ENCODE measurements around the gene EPHA10. TPM values are rescaled to one million over a fixed set of nuclear protein-coding genes. Genes with fewer than 3 reads are reported as not detected.
"Not testable (repeated sequence)": the region's sequence is repeated elsewhere in the genome, so short reads cannot be mapped to it uniquely, and the experiment has no call there.

EPHA10 gene
- total RNA-seq, 1 donor from 2014 or later = 0.11 TPM

- H3K27me3 ChIP-seq = peaks cover 3% of the 10 kb centered on the region
- H3K36me3 ChIP-seq = no peaks in the 10 kb centered on the region
- H3K4me1 ChIP-seq = no peaks in the 10 kb centered on the region
- no peak for TF ChIP-seq CTCF (IDR thresholded peaks at IDR 0.05)
- no peak overlapping the region for H3K27ac ChIP-seq
- peaks cover 0 to under 1% of the 10 kb centered on the region in 2 donors for H3K9me3 ChIP-seq
- intact Hi-C loops (cut with DNase I) = no loop called here
- H3K4me3 ChIP-seq = peak overlapping the region in 1 of 2 donors; percentile 36
- no peak for DNase-seq (ENCODE audit: low spot score in 2 of 2)
Measured at GRCh38 chr1:37752213-37752582, 12.7 kb downstream of the EPHA10 start.

GRCh38 chr1:37748565-37748964, 16.4 kb downstream of the EPHA10 start:
- no peak overlapping the region for H3K4me3 ChIP-seq
- no peaks in the 10 kb centered on the region for H3K4me1 ChIP-seq
- H3K9me3 ChIP-seq = peaks cover 0 to 8% of the 10 kb centered on the region in 2 donors
- intact Hi-C loops (cut with DNase I) = no loop called here
- TF ChIP-seq CTCF (IDR thresholded peaks at IDR 0.05) = no peak
- no peak for DNase-seq (ENCODE audit: low spot score in 2 of 2)
- H3K36me3 ChIP-seq = no peaks in the 10 kb centered on the region
- H3K27me3 ChIP-seq = peaks cover 3% of the 10 kb centered on the region
- no peak overlapping the region for H3K27ac ChIP-seq

GRCh38 chr1:37746806-37747205, 18.1 kb downstream of the EPHA10 start:
- H3K4me1 ChIP-seq = no peaks in the 10 kb centered on the region

GRCh38 chr1:37741662-37742061, 23.3 kb downstream of the EPHA10 start:
- no peaks in the 10 kb centered on the region for H3K4me1 ChIP-seq
- no peaks in the 10 kb centered on the region for H3K36me3 ChIP-seq
- H3K27ac ChIP-seq = no peak overlapping the region
- H3K9me3 ChIP-seq = peaks cover 0 to 1% of the 10 kb centered on the region in 2 donors
- H3K4me3 ChIP-seq = no peak overlapping the region
- H3K27me3 ChIP-seq = no peaks in the 10 kb centered on the region
- DNase-seq (ENCODE audit: low spot score in 2 of 2) = no peak
- intact Hi-C loops (cut with DNase I) = no loop called here
- TF ChIP-seq CTCF (IDR thresholded peaks at IDR 0.05) = no peak

More at GRCh38 chr1:37746806-37747205, 18.1 kb downstream of the EPHA10 start:
- no peak for TF ChIP-seq CTCF (IDR thresholded peaks at IDR 0.05)
- no peak overlapping the region for H3K27ac ChIP-seq
- no peaks in the 10 kb centered on the region for H3K27me3 ChIP-seq
- no peaks in the 10 kb centered on the region for H3K36me3 ChIP-seq
- no peak overlapping the region for H3K4me3 ChIP-seq
- DNase-seq (ENCODE audit: low spot score in 2 of 2) = no peak
- intact Hi-C loops (cut with DNase I) = no loop called here
- H3K9me3 ChIP-seq = peaks cover 0 to 8% of the 10 kb centered on the region in 2 donors

- H3K9me3 ChIP-seq = no peaks in the 10 kb centered on the region
- intact Hi-C loops (cut with DNase I) = no loop called here
- H3K27ac ChIP-seq = no peak overlapping the region
- no peak for DNase-seq (ENCODE audit: low spot score in 2 of 2)
- H3K4me3 ChIP-seq = no peak overlapping the region
- H3K36me3 ChIP-seq = no peaks in the 10 kb centered on the region
- H3K27me3 ChIP-seq = no peaks in the 10 kb centered on the region
- no peaks in the 10 kb centered on the region for H3K4me1 ChIP-seq
- no peak for TF ChIP-seq CTCF (IDR thresholded peaks at IDR 0.05)
Measured at GRCh38 chr1:37741130-37741529, 23.8 kb downstream of the EPHA10 start.

- Histone ChIP-seq H3K36me3 (no peaks in the 10 kb centered on the region), H3K27me3 (no peaks in the 10 kb centered on the region), H3K4me1 (no peaks in the 10 kb centered on the region), H3K4me3 (no peak overlapping the region), H3K27ac (no peak overlapping the region), H3K9me3 (no peaks in the 10 kb centered on the region)
- no peak for DNase-seq (ENCODE audit: low spot score in 2 of 2)
- no peak for TF ChIP-seq CTCF (IDR thresholded peaks at IDR 0.05)
- intact Hi-C loops (cut with DNase I) = no loop called here
Measured at GRCh38 chr1:37739222-37739621, 25.7 kb downstream of the EPHA10 start.

- H3K4me3 ChIP-seq; H3K4me1 ChIP-seq; H3K27ac ChIP-seq; H3K36me3 ChIP-seq; H3K27me3 ChIP-seq; intact Hi-C loops (cut with DNase I); H3K9me3 ChIP-seq; DNase-seq (ENCODE audit: low spot score in 2 of 2): not testable (repeated sequence)
Measured at GRCh38 chr1:37738619-37739018, 26.3 kb downstream of the EPHA10 start.

- DNase-seq (ENCODE audit: low spot score in 2 of 2); H3K27me3 ChIP-seq; H3K36me3 ChIP-seq; H3K9me3 ChIP-seq; H3K4me1 ChIP-seq; H3K27ac ChIP-seq; intact Hi-C loops (cut with DNase I); H3K4me3 ChIP-seq: not testable (repeated sequence)
Measured at GRCh38 chr1:37737975-37738374, 26.9 kb downstream of the EPHA10 start.
